HEK293 (cell line): ENCODE measurements around the gene TRIM69.

ENCODE experiments used
- CTCF ChIA-PET: fragments of 350-600 bp; formaldehyde crosslinking; extraction: SDS; loops from one replicate; lab custom pipeline; 2021; ENCODE audit warnings: antibody characterized with exemption; lab: Yijun Ruan, JAX
- POLR2A ChIA-PET: fragments of 300-600 bp; formaldehyde crosslinking; extraction: SDS; loops from one replicate; lab custom pipeline; 2020; ENCODE audit warnings: antibody characterized with exemption, inconsistent platforms; lab: Yijun Ruan, JAX
- H3K27ac ChIP-seq: fragments of 200-500 bp; sonication (Bioruptor generic); 2 replicates; pipeline ENCODE4 v1.5.1; 2014; ENCODE audit warnings: low read depth, low read length, control low read depth, inconsistent platforms; ENCODE audit errors: extremely low read depth
- H3K36me3 ChIP-seq, 2 experiments: fragments of 200-500 bp in 1 of 2; sonication (Bioruptor generic) in 1 of 2; 1 replicate in 1 of 2; 2 replicates in 1 of 2; pipeline ENCODE4 v1.5.1; 2014 to 2017; ENCODE audit warnings: inconsistent platforms in 2 of 2, low read length in 2 of 2; ENCODE audit not compliant: control insufficient read depth in 2 of 2, insufficient read depth in 1 of 2
- H3K4me1 ChIP-seq: fragments of 200-500 bp; sonication (Bioruptor generic); 2 replicates; pipeline ENCODE4 v1.5.1; 2014; ENCODE audit warnings: mild to moderate bottlenecking, low read length, inconsistent platforms; ENCODE audit not compliant: control insufficient read depth, insufficient read depth
- H3K4me3 ChIP-seq: 2 replicates; pipeline ENCODE4 v1.5.1; 2011; ENCODE audit warnings: low read depth, mild to moderate bottlenecking, control low read depth, low read length, moderate library complexity
- H3K9me3 ChIP-seq: fragments of 200-500 bp; sonication (Bioruptor generic); 2 replicates; pipeline ENCODE4 v1.5.1; 2014; ENCODE audit warnings: low read depth, low read length, inconsistent platforms; ENCODE audit not compliant: control insufficient read depth, insufficient read depth
- BCL11B ChIP-seq: fragments of 450-650 bp; formaldehyde crosslinking; IDR thresholded peaks from 2 replicates; pipeline ENCODE4 v1.5.1; 2016; ENCODE audit warnings: low read depth, missing biosample characterization, missing genetic modification characterization
- SP3 ChIP-seq: fragments of 450-650 bp; formaldehyde crosslinking; IDR thresholded peaks from 2 replicates; pipeline ENCODE4 v1.5.1; 2016; ENCODE audit warnings: missing biosample characterization, missing genetic modification characterization
- WT1 ChIP-seq: fragments of 450-650 bp; formaldehyde crosslinking; IDR thresholded peaks from 2 replicates; pipeline ENCODE4 v1.5.1; 2016; ENCODE audit warnings: missing biosample characterization, missing genetic modification characterization
- ZBTB17 ChIP-seq: fragments of 450-650 bp; formaldehyde crosslinking; IDR thresholded peaks from 2 replicates; pipeline ENCODE4 v1.5.1; 2016; ENCODE audit warnings: missing biosample characterization, missing genetic modification characterization
- ZEB2 ChIP-seq: fragments of 450-650 bp; formaldehyde crosslinking; IDR thresholded peaks from 2 replicates; pipeline ENCODE4 v1.5.1; 2016; ENCODE audit warnings: missing biosample characterization, missing genetic modification characterization
- ZFP69B ChIP-seq: fragments of 450-650 bp; formaldehyde crosslinking; IDR thresholded peaks from 2 replicates; pipeline ENCODE4 v1.5.1; 2016; ENCODE audit warnings: missing biosample characterization, missing genetic modification characterization
- ZNF202 ChIP-seq: fragments of 450-650 bp; formaldehyde crosslinking; IDR thresholded peaks from 2 replicates; pipeline ENCODE4 v1.5.1; 2016; ENCODE audit warnings: missing biosample characterization, missing genetic modification characterization, borderline replicate concordance
- ZNF211 ChIP-seq: fragments of 450-650 bp; formaldehyde crosslinking; IDR thresholded peaks from 2 replicates; pipeline ENCODE4 v1.5.1; 2016; ENCODE audit warnings: low read depth, missing biosample characterization, missing genetic modification characterization
- ZNF391 ChIP-seq: fragments of 450-650 bp; formaldehyde crosslinking; IDR thresholded peaks from 2 replicates; pipeline ENCODE4 v1.5.1; 2016; ENCODE audit warnings: low read depth, missing biosample characterization, missing genetic modification characterization, borderline replicate concordance
- ZNF423 ChIP-seq: fragments of 450-650 bp; formaldehyde crosslinking; IDR thresholded peaks from 2 replicates; pipeline ENCODE4 v1.5.1; 2016; ENCODE audit warnings: missing biosample characterization, missing genetic modification characterization
- ZNF433 ChIP-seq: fragments of 450-650 bp; formaldehyde crosslinking; IDR thresholded peaks from 2 replicates; pipeline ENCODE4 v1.5.1; 2016; ENCODE audit warnings: missing biosample characterization, missing genetic modification characterization, low read depth
- ZNF555 ChIP-seq: fragments of 450-650 bp; formaldehyde crosslinking; conservative IDR thresholded peaks from 2 replicates; pipeline ENCODE4 v1.5.1; 2017; ENCODE audit warnings: missing biosample characterization, mild to moderate bottlenecking, missing genetic modification characterization, inconsistent platforms
- ZNF571 ChIP-seq: fragments of 450-650 bp; formaldehyde crosslinking; IDR thresholded peaks from 2 replicates; pipeline ENCODE4 v1.5.0; 2017; ENCODE audit warnings: missing biosample characterization, missing genetic modification characterization
- ZNF768 ChIP-seq: fragments of 450-650 bp; formaldehyde crosslinking; IDR thresholded peaks from 2 replicates; pipeline ENCODE4 v1.5.1; 2018; ENCODE audit warnings: missing biosample characterization, mild to moderate bottlenecking, missing genetic modification characterization
- ZNF777 ChIP-seq: fragments of 450-650 bp; formaldehyde crosslinking; IDR thresholded peaks from 2 replicates; pipeline ENCODE4 v1.5.1; 2017; ENCODE audit warnings: missing biosample characterization, missing genetic modification characterization, borderline replicate concordance
- ZNF785 ChIP-seq: fragments of 450-650 bp; formaldehyde crosslinking; IDR thresholded peaks from 2 replicates; pipeline ENCODE4 v1.5.1; 2016; ENCODE audit warnings: missing biosample characterization, missing genetic modification characterization
- TF ChIP-seq, protein P1 (sequence below): fragments of 450-650 bp; formaldehyde crosslinking; IDR thresholded peaks from 2 replicates; pipeline ENCODE4 v1.5.1; 2016; ENCODE audit warnings: missing biosample characterization, missing genetic modification characterization
- TF ChIP-seq, protein P2 (sequence below): fragments of 450-650 bp; IDR thresholded peaks from 2 replicates; pipeline ENCODE4 v1.5.1; 2018; ENCODE audit warnings: missing biosample characterization, missing genetic modification characterization
- TF ChIP-seq, protein P3 (sequence below): fragments of 450-650 bp; formaldehyde crosslinking; IDR thresholded peaks from 2 replicates; pipeline ENCODE4 v1.5.1; 2016; ENCODE audit warnings: missing biosample characterization, missing genetic modification characterization
- TF ChIP-seq, protein P4 (sequence below): fragments of 450-650 bp; formaldehyde crosslinking; IDR thresholded peaks from 2 replicates; pipeline ENCODE4 v1.5.1; 2016; ENCODE audit warnings: missing biosample characterization, missing genetic modification characterization

TRIM69 gene

DNA sequence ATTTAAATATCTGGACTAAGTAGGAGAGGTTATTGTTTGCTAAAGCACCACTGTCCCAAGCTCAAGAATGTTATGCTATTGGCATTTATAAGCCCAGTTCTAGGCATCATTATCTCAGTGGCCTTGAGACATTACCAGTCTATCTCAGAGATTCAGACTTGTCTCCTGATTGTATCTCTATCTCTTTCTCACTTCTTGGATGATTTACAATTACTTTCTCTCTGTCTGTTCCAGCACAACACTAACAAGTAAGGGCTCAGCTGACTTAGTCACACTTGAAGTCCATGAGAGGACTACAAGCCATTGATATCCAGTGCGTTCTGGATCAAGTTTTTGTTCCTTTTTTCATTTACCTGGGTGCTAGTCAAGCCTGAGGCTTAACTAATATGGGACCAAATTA lies 60.2 kb downstream of the TRIM69 start:
- Histone ChIP-seq H3K4me1 (no peaks in the 10 kb centered on the region), H3K27ac (no peak overlapping the region), H3K4me3 (no peak overlapping the region), H3K9me3 (no peaks in the 10 kb centered on the region), H3K36me3 (no peaks in the 10 kb centered on the region)
- CTCF ChIA-PET: no interaction called here
- TF ChIP-seq ZNF391 (no peak), WT1 (tag by site-specific recombination) (no peak), ZBTB17 (tag by site-specific recombination) (peak; percentile 52; the same call in 1 of the 2 replicates)
- POLR2A ChIA-PET: no interaction called here

DNA sequence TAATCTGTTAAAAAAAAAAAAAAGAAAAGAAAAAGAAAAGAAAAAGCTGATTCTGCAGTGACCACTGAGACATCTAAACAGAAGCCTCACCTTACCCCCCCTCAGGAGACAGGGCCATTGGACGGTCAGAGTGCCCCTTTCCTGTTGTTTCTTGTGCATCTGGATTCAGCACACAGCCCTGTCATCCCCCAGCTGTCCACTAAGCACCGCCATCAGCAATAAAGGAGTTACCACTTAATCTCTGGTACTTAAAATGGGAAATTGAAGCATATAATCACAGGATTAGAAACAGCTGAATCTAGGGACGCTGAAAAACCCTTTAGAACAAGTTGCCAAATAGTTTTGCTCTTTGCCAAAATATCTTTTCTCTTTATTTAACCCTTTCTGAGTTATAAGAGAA lies 62.5 kb downstream of the TRIM69 start:
- Histone ChIP-seq H3K4me3 (no peak overlapping the region), H3K4me1 (no peaks in the 10 kb centered on the region), H3K27ac (no peak overlapping the region), H3K9me3 (no peaks in the 10 kb centered on the region), H3K36me3 (no peaks in the 10 kb centered on the region)
- ChIA-PET CTCF (interaction anchor here (0.6 to 1.3 kb wide), 4 partner anchors 12 to 295 kb away, joined by 3 to 4 read pairs (median 4); no protein-coding TSS in a partner anchor), POLR2A (no interaction called here)
- TF ChIP-seq, protein P1, sequence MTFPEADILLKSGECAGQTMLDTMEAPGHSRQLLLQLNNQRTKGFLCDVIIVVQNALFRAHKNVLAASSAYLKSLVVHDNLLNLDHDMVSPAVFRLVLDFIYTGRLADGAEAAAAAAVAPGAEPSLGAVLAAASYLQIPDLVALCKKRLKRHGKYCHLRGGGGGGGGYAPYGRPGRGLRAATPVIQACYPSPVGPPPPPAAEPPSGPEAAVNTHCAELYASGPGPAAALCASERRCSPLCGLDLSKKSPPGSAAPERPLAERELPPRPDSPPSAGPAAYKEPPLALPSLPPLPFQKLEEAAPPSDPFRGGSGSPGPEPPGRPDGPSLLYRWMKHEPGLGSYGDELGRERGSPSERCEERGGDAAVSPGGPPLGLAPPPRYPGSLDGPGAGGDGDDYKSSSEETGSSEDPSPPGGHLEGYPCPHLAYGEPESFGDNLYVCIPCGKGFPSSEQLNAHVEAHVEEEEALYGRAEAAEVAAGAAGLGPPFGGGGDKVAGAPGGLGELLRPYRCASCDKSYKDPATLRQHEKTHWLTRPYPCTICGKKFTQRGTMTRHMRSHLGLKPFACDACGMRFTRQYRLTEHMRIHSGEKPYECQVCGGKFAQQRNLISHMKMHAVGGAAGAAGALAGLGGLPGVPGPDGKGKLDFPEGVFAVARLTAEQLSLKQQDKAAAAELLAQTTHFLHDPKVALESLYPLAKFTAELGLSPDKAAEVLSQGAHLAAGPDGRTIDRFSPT (tag by site-specific recombination): no peak
- TF ChIP-seq, protein P2, sequence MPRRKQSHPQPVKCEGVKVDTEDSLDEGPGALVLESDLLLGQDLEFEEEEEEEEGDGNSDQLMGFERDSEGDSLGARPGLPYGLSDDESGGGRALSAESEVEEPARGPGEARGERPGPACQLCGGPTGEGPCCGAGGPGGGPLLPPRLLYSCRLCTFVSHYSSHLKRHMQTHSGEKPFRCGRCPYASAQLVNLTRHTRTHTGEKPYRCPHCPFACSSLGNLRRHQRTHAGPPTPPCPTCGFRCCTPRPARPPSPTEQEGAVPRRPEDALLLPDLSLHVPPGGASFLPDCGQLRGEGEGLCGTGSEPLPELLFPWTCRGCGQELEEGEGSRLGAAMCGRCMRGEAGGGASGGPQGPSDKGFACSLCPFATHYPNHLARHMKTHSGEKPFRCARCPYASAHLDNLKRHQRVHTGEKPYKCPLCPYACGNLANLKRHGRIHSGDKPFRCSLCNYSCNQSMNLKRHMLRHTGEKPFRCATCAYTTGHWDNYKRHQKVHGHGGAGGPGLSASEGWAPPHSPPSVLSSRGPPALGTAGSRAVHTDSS (tag by site-specific recombination): no peak
- no peak for TF ChIP-seq ZNF433 (tag by site-specific recombination)
- TF ChIP-seq, protein P3, sequence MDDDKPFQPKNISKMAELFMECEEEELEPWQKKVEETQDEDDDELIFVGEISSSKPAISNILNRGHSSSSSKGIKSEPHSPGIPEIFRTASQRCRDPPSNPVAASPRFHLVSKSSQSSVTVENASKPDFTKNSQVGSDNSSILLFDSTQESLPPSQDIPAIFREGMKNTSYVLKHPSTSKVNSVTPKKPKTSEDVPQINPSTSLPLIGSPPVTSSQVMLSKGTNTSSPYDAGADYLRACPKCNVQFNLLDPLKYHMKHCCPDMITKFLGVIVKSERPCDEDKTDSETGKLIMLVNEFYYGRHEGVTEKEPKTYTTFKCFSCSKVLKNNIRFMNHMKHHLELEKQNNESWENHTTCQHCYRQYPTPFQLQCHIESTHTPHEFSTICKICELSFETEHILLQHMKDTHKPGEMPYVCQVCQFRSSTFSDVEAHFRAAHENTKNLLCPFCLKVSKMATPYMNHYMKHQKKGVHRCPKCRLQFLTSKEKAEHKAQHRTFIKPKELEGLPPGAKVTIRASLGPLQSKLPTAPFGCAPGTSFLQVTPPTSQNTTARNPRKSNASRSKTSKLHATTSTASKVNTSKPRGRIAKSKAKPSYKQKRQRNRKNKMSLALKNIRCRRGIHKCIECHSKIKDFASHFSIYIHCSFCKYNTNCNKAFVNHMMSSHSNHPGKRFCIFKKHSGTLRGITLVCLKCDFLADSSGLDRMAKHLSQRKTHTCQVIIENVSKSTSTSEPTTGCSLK (tag by site-specific recombination): no peak
- no peak for TF ChIP-seq ZNF777
- no peak for TF ChIP-seq ZNF555 (tag by site-specific recombination)
- no peak for TF ChIP-seq ZFP69B (tag by site-specific recombination)

DNA sequence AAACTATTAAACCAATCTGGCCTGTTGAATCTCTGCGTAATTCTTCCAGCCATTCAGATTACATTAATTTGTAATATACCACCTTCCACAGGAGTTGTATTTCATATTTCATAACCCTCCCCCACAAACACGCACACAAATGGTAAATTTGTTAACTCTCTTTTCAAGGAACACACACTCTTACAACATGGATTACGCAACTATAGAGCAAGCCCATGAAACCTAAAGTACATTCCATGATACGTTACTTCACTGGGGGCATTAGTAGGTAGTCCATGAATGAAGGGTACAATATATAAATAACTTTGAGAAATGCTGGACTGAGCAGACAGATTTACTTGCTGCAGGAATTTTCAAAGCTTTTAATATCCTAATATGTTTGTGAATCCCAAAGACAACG lies 65.0 kb downstream of the TRIM69 start:
- no peaks in the 10 kb centered on the region for H3K4me1 ChIP-seq
- ChIA-PET POLR2A (no interaction called here), CTCF (interaction anchor here (1.3 kb wide), 1 partner anchor 10 kb away, joined by 5 read pairs; no protein-coding TSS in a partner anchor)
- H3K36me3 ChIP-seq: no peaks in the 10 kb centered on the region
- H3K4me3 ChIP-seq: no peak overlapping the region
- H3K27ac ChIP-seq: no peak overlapping the region
- H3K9me3 ChIP-seq: no peaks in the 10 kb centered on the region
- TF ChIP-seq, protein P4, sequence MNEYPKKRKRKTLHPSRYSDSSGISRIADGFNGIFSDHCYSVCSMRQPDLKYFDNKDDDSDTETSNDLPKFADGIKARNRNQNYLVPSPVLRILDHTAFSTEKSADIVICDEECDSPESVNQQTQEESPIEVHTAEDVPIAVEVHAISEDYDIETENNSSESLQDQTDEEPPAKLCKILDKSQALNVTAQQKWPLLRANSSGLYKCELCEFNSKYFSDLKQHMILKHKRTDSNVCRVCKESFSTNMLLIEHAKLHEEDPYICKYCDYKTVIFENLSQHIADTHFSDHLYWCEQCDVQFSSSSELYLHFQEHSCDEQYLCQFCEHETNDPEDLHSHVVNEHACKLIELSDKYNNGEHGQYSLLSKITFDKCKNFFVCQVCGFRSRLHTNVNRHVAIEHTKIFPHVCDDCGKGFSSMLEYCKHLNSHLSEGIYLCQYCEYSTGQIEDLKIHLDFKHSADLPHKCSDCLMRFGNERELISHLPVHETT (tag by site-specific recombination): no peak
- TF ChIP-seq BCL11B (tag by site-specific recombination) (no peak), SP3 (tag by site-specific recombination) (no peak), ZNF211 (no peak), ZNF423 (tag by site-specific recombination) (no peak), ZNF202 (tag by site-specific recombination) (no peak), ZNF785 (tag by site-specific recombination) (no peak), ZEB2 (tag by site-specific recombination) (no peak), ZNF768 (tag by site-specific recombination) (no peak), ZNF571 (tag by site-specific recombination) (no peak)
- TF ChIP-seq, protein P1 (tag by site-specific recombination): no peak
- TF ChIP-seq, protein P2 (tag by site-specific recombination): no peak
